Measurements from ENCODE around the gene CCL27. TPM values are rescaled to one million over a fixed set of nuclear protein-coding genes. Genes with fewer than 3 reads are reported as not detected.

CCL27 gene
- total and polyA plus RNA-seq, 2 donors (not counting 1 experiment from before 2014, with no cell fraction given), result not detected

- H3K27ac Mint-ChIP-seq, result no peak overlapping the region
- ATAC-seq (ENCODE audit: low read depth), result no peak
Measured at GRCh38 chr9:34623374-34624235, 38.9 kb downstream of the CCL27 start.

More at GRCh38 chr9:34623374-34624235, 38.9 kb downstream of the CCL27 start:
- Histone ChIP-seq H3K27ac (ENCODE audit: low read length in 2 of 2) (no peak overlapping the region), H3K27me3 (replicated peaks in 1 of 4; ENCODE audit: control extremely low read depth in 1 of 4, control insufficient read depth in 3 of 4, insufficient read depth in 4 of 4, low read length in 3 of 4) (peaks cover 0 to 77% (median 62%) of the 10 kb centered on the region in 4 experiments), H3K4me1 (ENCODE audit: control insufficient read depth in 2 of 2, insufficient read depth in 2 of 2, low read length in 2 of 2) (peaks cover 43 to 56% of the 10 kb centered on the region in 2 donors), H4K20me1 (ENCODE audit: control insufficient read depth, insufficient read depth, low read length, poor library complexity, severe bottlenecking) (peaks cover 6% of the 10 kb centered on the region), H3K9ac (ENCODE audit: low read length) (peak overlapping the region; percentile 18), H3K4me2 (replicated peaks; ENCODE audit: low read depth, low read length, poor library complexity, severe bottlenecking) (peak overlapping the region; percentile 70), H3K79me2 (ENCODE audit: control insufficient read depth, insufficient read depth, low read length) (peaks cover 25% of the 10 kb centered on the region), H2AFZ (ENCODE audit: insufficient read depth, low read depth, low read length, poor library complexity, severe bottlenecking) (peak overlapping the region; percentile 40), H3K4me3 (ENCODE audit: control extremely low read depth in 1 of 5, extremely low read depth in 1 of 5, insufficient read depth in 1 of 5, low read depth in 2 of 5, low read length in 4 of 5) (peak overlapping the region in 1 of 5 experiments; percentile 12), H3K36me3 (replicated peaks in 1 of 2; ENCODE audit: control extremely low read depth in 1 of 2, control insufficient read depth in 1 of 2, extremely low read depth in 1 of 2, insufficient read depth in 2 of 2, low read length in 1 of 2) (no peaks in the 10 kb centered on the region), H3K9me3 (ENCODE audit: control extremely low read depth in 1 of 3, control insufficient read depth in 2 of 3, insufficient read depth in 1 of 3, low read length in 2 of 3) (peaks cover 0 to 41% (median 1%) of the 10 kb centered on the region in 3 donors)
- Mint-ChIP-seq H3K4me3 (peak overlapping the region; percentile 67), H3K27me3 (peaks cover 61% of the 10 kb centered on the region), H3K4me1 (peaks cover 43% of the 10 kb centered on the region), H3K9me3 (ENCODE audit: insufficient read depth) (no peaks in the 10 kb centered on the region)
- DNase-seq, result peak; percentile 58
- no peak for TF ChIP-seq CTCF (IDR thresholded peaks at IDR 0.05)
- peak; percentile 26 for TF ChIP-seq EZH2 (IDR thresholded peaks at IDR 0.05; ENCODE audit: borderline replicate concordance, insufficient read depth, low read depth, low read length, poor library complexity, severe bottlenecking)
- intact Hi-C loops (cut with micrococcal nuclease), result no loop called here
- POLR2A ChIA-PET, result interaction anchor here (0.6 kb wide), 1 partner anchor 14 kb away, joined by 4 read pairs; no protein-coding TSS in a partner anchor
- CTCF ChIA-PET, result interaction anchor here (2.0 to 7.6 kb wide), 2 partner anchors 10 to 14 kb away, joined by 5 to 64 read pairs; partner anchors contain the start of gene SIGMAR1
- WGBS (ENCODE audit: insufficient coverage), result 7% methylated on average over 56 of the region's 63 CpGs

Measured in B cell (primary cell).